HG02870 (cell line): ENCODE measurements around the gene CHURC1.
A peak's percentile ranks its signal among the peaks of the same experiment; 100 is the strongest.

Source experiments
- ATAC-seq: cut with Tn5 transposase; IDR thresholded peaks from one replicate; pipeline ENCODE4 v1.9.1; 2021; ENCODE audit warnings: mild to moderate bottlenecking, moderate library complexity; ENCODE audit not compliant: unreplicated experiment

Gene CHURC1

DNA sequence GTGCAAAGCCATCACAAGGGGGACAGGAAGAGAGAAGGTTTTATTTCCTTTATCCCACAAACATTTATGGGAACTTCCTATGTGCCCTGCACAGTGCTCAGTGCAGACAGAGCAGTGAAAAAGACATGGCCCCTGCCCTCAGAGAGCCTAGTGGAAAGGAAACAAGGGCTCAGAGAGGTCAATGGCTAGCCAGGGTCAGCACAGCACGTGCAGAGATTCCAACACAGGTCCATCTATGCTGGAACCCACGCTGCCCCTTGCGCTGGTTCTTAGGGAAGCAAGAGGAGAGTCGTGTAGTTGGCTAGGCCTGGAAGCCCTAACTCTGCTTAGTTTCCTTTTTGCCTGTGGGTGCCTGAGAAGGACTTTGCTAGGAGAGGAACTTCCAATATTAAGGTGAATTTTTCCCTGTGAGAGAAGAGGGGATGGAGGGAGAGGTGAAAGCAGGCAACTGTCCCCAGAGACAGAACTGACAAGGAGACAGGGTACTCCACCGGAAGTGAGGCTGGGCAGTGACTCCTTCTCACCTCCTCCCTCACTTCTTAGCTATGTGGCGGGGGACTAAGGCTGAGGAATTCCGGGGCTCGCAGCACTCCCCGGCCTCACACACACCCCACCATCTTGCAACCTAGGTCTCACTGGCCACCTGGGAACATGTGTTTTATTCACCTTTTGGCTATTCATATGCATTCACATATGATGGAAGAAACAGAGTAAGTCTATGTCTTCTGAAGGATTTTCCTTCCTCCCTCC lies 40.4 kb downstream of the CHURC1 start:
- ATAC-seq: no peak

- no peak for ATAC-seq
Measured at GRCh38 chr14:64955297-64955696, 41.0 kb downstream of the CHURC1 start.

DNA sequence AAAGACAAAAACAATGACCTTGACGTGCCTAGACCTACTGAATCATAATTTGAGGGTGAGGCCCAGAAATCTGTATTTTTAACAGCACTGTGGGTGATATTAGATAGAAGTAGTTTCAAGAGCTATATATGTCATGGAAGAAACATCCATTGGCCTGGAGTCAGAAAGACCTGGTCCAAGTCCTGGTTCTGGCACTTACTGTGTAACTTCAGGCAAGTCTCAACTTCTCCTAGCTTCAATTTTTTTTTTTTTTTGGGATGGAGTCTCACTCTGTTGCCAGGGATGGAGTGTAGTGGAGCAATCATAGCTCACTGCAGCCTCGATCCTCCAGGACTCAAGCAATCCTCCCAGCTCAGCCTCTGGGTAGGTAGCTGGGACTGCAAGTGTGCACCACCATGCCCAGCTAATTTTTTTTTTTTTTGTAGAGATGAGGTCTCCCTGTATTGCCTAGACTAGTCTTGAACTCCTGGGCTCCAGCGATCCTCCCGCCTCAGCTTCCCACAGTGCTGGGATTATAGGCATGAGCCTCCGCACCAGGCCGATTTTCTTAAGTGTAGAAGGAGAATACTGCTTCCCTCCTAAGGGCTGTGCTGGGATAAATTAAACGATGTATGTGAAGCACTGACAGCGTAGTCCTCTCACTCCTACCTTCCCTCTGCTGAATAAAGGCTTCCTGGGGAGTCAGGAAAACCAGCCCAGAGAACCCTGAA lies 42.6 kb downstream of the CHURC1 start:
- ATAC-seq: no peak

DNA sequence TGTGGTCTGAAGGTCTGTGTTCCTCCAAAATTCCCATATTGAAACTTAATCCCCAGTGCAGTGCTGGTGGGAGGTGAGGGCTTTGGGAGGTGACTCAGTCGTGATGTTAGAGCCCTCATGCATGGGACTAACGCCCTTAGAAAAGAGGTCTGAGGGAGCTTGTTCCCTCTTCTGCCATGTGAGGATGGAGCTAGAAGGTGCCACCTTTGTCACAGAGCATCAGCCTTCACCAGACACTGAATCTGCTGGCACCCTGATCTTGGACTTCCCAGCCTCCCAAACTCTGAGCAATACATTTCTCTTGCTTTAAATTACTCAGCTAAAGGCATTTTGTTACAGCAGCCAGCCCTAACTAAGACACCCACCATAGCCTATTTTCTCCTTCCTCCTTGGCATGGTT lies 43.9 kb downstream of the CHURC1 start:
- no peak for ATAC-seq

- no peak for ATAC-seq
Measured at GRCh38 chr14:64958743-64959142, 44.5 kb downstream of the CHURC1 start.

DNA sequence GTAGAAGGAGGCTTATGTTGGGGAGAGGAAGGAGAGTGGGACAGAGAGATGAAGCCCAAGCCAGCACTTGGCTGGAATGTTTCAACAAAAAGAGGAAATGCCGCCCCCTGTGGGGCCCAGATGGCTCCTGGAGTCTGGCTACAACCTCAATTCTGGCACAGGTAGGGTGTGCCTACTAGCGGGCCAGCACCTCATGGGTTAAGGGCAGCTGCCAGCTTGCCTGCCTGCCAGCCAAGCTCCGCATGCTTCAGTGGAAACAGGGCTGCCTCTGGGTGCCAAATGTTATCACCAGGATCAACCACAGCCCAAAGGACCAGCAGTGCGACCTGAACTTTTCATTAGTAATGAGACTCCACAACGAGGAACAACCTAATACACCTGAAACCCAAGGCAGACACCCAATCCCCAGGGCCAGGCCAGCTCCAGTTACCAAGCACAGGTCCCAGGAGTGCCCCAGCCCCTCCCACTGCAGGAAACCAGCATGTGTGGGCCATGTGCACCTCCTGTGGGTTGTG lies 46.6 kb downstream of the CHURC1 start:
- no peak for ATAC-seq

- no peak for ATAC-seq
Measured at GRCh38 chr14:64963611-64964010, 49.4 kb downstream of the CHURC1 start.

DNA sequence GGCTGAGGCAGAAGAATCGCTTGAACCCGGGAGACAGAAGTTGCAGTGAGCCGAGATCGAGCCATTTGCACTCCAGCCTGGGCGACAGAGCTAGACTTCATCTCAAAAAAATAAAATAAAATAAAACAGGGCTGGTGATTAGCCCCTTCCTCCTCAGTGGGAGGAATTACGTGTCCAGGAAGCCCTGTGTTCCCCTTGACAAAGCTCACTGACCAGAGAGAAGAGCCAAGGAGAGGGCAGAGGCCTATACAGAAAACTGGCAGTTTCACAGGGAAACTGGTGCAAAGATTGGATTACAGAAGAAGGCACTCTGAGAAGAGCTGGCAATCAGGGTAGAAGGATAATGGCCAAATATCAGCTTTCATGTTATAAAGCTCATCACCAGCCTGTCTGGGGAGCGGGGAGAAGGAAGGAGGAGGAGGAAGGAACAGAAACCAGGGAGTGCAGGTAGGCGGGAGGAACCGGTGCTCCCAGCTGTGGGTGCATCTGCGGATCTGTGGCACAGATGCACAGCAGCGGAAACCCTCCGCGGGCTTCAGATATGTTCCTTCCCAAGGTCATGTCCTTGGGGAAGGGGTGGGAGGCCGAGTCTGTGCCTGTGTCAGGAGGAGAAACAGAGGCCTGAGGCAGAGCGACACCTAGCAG lies 51.2 kb downstream of the CHURC1 start:
- no peak for ATAC-seq

DNA sequence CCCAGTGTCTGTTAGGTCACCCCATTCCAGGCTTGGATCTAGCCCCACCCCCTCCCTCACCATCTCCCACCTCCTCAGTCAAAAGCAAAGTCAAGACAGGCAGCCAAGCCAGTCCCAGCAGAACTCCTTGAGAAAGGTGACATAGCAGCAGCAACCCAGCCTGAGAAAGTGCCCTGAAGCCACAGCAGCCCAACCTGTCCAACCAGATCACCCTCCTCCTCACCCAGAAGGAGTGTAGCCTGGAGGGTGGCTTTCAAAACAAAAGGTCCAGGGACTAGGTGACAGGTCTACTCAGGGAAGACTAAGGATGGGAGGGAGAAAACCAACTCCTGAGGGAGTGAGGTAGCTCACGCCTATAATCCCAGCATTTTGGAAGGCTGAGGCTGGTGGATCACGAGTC lies 52.7 kb downstream of the CHURC1 start:
- no peak for ATAC-seq

DNA sequence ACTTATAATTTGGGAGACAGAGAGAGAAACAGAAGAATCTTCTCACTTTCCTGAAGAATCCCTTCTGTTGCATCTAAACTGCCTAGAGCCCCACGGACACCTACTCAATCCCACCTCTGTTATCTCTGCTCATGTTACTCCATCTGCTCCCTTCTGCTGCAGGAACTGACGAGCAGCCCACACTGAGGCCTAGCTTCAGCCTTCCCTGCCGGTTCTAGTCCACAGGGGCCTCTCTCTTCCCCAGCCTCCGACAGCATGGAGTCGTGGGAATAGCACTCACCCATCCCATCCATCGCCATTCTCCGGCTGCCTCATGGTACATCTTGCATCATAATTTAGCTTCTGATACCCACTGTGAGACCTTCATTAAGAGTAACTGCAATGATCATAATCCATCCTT lies 53.9 kb downstream of the CHURC1 start:
- no peak for ATAC-seq

- no peak for ATAC-seq
Measured at GRCh38 chr14:64968651-64969050, 54.4 kb downstream of the CHURC1 start.

DNA sequence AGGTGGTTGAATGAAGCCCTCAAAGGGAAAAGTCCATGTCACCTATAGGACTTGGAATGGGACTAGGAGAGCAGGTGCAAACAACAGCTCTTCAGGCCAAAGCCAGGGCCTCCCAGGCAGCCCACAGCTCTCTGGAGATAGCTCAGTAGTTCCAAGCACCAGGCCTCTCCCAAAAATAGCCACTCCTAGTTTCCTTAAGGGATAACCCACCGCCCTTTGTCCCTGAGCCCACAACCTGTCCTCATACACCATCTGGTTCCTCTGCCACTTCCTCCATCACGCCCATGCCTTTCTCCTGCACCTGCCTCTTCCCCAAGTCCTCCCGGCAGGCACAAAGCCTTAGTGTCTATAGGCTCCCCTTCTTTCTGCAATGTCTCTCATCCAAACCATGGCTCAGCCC lies 55.8 kb downstream of the CHURC1 start:
- no peak for ATAC-seq

DNA sequence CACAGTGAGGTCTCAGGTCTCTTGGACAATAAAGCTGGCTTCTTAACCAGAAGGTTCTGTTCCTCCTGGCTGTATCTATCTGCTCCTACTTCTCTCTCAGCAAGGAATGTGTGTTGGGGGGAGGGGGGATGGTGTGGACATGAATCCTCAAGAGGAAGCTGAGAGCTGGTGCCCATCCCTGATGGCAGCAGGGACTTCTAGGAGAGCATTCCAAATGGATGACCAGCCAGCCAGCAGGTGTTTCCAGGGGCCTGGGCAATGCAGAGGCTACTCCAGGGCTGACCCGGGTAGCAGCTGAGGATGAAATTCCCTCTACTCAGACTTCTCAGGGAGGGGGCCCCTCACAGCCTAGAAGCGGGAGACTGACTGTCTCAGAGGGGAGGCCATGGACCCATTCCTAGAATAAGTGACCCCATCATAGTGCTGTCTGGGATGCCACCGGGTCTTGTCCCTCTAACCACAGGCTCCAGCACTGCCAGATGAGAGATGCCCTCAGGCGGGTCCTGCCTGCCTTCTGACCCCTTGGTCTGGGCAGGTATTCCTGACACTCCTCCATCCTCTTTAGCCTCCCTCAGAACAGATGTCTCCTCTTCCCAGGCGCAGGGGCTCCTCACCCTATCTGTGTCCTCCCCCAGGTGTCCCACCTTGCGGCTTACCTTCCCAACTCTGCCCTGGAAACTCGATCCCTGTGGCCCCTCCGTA lies 56.7 kb downstream of the CHURC1 start:
- ATAC-seq: no peak

- ATAC-seq: no peak
Measured at GRCh38 chr14:64971491-64971942, 57.3 kb downstream of the CHURC1 start.

DNA sequence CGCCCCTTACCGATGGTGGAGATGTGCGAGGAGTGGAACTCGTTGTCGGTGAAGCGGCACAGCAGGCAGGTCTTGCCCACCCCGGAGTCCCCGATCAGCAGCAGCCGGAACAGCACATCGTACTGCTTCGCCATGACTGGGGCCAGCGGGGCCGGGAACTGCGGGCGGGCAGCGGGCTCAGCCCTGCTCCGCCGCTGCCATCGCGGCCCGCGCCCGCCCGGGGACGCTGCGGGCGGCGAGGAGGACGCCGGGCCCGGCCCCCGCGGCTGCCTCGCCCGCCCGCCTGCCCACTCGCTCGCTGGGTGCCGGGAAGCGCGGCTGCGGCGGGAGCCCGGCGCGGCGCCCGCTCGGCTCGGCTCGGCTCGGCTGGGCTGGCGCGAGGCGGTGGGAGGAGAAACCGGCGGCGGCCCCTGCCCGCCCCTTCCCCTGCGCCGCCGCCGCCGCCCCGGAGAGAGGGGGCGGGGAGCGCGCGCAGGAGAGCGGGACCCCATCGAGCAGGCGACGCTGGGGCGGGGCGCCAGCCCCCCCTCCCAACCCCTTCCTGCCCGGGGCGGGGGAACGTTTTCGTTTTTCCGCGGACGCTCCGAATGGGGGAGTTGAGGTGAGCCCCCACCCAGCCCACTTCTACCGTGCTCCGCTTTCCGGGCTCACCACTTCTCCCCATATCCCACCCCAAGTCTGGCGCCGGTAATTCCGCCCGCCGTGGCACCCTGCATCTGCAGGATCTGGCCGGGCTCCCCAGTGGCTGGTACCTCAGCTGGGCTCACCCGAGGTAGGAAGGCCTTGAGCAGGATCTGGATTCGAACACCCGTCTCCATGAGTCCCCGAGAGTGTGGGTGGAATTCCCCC lies 57.9 kb downstream of the CHURC1 start, which contains the start of gene RAB15:
Gene RAB15, minus strand, starts transcription at position 394 of the 849 bp plus-strand sequence. Its CDS starts 260 bp downstream, at position 134.
- ATAC-seq: peak; percentile 49

DNA sequence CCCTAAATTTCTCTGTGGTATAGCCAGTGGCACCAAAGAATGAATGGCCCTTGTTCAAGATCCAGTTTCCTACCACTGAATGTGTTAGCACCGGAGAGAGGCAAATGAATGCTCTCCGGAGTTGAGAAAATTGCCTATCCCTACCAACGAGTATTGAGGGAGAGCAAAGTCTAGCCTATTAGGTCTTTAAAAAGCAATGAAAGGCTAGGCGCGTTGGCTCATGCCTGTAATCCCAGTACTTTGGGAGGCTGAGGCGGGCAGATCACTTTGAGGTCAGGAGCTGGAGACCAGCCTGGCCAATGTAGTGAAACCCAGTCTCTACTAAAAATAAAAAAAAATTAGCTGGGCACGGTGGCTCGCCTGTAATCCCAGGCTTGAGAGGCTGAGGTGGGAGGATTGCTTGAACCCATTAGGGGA lies 58.8 kb downstream of the CHURC1 start:
- ATAC-seq: no peak

GRCh38 chr14:64973826-64974225 lies 59.6 kb downstream of the CHURC1 start:
- no peak for ATAC-seq

GRCh38 chr14:64974563-64974962 lies 60.3 kb downstream of the CHURC1 start:
- no peak for ATAC-seq

DNA sequence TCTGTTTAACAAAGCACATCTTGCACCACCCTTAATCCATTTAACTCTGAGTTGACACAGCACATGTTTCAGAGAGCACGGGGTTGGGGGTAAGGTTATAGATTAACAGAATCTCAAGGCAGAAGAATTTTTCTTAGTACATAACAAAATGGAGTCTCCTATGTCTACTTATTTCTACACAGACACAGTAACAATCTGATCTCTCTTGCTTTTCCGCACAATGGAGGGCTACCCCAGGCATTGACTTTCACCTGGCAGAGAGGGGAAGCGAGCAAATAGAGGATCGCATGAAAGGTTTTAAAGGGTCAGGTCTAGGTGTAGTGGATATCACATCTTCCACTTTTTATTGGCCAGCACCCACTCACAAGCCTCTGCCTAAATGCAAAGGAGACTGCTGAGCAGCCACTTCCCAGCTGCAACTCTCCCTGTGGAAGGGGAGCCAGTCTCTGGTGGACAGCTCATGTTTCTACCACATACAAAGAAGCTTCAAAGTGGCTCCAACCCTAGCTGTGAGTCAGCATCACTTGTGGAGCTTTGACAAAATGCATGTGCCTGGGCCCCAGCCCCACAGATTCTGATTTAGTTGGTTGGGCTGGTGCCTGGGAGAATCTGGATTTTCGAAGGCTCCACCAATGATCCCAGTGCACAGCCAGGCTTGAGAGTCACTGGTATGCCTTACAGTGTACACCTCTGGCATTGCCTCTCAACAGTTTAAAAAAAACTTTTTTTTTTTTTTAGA lies 65.2 kb downstream of the CHURC1 start:
- no peak for ATAC-seq
